GM18505 (cell line): Measurements from ENCODE around the gene SLC2A9.

Experiments used
- ATAC-seq: cut with Tn5 transposase; IDR thresholded peaks from one replicate; pipeline ENCODE4 v1.9.1; 2021; ENCODE audit not compliant: unreplicated experiment
- POLR2A ChIP-seq: IDR thresholded peaks from 4 replicates; pipeline ENCODE4 v1.6.1; 2011; ENCODE audit warnings: borderline replicate concordance; ENCODE audit not compliant: insufficient read depth, insufficient read length; ENCODE audit errors: extremely low read depth

The SLC2A9 gene

DNA sequence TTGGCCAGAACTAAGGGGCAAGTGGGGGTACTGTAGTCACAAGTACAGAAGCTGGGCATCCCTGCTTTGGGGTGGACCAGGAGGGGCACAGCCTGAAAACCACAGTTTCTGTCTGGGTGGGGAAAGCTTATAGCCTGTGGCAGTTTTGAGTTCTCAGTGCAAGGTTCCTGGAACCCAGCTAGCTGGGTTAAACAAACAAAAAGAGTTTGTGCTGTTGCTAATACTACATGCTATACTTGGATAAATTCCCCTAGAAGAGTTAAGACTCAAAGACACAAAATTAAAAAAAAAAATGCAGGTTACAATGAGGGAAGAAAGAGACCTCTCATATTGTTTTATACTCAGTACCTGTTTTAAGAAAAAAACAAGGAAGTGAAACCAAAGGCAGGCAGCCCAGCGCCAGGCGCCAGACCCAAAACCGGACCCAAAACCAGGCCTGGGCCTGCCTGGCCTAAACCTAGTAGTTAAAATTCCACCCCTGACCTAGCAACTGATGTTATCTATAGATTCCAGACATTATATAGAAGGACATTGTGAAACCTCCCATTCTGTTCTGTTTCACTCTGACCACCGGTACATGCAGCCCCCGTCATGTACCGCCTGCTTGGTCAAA lies 50.8 kb downstream of the SLC2A9 start:
- no peak for TF ChIP-seq POLR2A
- peak; percentile 82 for ATAC-seq

DNA sequence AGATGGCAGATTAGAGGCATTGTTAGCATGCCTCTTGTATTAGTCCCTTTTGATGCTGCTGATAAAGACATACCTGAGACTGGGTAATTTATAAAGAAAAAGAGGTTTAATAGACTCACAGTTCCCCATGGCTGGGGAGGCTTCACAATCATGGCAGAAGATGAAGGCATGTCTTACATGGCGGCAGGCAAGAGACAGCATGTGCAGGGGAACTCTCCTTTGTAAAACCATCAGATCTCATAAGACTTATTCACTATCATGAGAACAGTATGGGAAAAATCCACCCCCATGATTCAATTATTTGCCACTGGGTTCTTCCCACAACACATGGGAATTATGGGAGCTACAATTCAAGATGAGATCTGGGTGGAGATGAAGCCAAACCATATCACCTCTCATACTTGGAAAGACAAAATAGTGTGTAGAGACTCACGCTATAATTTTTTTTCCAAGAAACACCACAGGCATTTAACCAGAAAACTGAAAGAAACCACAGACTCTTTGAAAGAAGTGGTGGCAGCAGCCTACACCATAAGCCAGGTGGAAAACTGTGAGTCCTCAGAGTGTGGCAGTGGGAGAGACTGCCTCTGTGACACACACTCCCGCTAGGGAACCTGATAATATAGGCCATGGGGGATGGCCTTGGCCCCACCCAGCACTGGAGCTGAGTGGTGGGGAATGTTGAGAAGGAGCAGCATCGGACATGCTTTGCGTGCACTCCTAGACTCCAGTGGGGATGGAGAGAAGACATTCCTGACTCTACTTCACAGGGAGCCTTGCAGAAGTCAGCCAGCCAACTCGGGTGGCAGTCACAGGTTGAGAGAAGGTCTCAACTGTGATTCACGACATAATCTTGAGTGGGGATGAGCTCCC lies 51.5 kb downstream of the SLC2A9 start:
- peak; percentile 18 for ATAC-seq
- no peak for TF ChIP-seq POLR2A

DNA sequence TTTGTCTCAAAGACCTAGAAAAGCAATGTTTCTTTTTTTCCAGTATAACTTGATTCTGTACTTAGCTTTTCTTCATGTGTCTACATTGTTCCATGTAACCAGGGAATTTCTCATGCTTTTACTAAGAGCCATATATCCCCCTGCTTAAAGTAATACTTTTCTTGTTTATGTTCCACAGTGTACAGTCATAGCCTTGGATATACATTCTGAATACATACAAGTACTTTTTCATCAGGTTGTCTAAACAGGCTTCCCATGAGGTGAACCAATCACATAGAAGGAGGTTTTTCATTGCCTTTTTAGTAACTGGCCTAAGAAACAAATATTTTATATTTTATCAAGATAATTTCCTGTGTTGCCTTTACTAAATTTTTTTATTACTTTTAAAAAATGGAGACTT lies 52.8 kb downstream of the SLC2A9 start:
- TF ChIP-seq POLR2A, result no peak

DNA sequence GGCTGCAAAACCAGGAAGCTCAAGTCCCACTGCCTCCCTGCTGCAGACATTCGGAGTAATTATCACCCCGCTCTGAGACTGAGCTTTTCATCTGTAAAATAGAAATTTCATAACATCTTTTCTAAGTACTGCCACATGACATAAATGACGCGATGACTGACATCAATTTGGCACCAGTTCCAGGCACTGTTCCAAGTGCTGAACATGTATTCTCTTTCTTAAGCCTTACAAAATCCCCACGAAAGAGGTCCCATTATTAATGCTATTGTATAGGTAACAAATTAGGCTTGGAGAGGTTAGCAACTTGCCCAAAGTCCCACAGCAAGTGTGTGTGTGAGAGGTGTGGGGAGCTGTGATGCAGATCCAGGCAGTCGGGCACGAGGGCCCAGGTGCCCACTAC lies 56.4 kb downstream of the SLC2A9 start:
- no peak for TF ChIP-seq POLR2A
- ATAC-seq, result no peak

More for the DNA sequence above, 52.8 kb downstream of the SLC2A9 start:
- ATAC-seq, result no peak

- ATAC-seq, result no peak
- TF ChIP-seq POLR2A, result no peak
Measured at GRCh38 chr4:9963328-9963727, 58.0 kb downstream of the SLC2A9 start.

DNA sequence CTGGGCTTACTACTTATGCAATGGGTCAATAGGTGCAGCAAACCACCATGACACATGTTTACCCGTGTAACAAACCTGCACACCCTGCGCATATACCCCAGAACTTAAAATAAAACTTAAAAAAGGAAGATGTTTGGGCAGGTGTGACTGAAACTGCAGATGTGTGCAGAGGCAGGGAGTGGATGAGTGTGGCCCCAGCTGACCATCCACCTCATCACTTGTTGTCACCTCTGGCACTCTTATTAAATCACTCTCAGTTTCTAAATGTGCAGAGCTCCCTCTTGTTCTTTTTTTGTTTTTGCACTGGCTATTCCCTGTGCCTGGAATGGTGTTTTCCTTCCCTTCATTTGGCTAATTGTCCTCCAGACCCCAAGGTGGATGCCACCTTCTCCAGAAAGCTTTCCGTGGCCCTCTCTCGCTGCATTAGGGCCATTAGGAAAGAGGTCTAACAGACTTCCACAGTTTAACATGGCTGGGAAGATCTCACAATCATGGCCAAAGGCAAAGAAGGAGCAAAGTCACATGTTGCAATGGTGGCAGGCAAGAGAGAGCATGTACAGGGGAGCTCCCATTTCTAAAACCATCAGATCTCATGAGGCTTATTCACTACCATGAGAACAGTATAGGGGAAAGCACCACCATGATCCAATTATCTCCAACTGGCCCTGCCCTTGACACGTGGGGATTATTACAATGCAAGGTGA lies 58.5 kb downstream of the SLC2A9 start:
- ATAC-seq, result no peak
- no peak for TF ChIP-seq POLR2A

DNA sequence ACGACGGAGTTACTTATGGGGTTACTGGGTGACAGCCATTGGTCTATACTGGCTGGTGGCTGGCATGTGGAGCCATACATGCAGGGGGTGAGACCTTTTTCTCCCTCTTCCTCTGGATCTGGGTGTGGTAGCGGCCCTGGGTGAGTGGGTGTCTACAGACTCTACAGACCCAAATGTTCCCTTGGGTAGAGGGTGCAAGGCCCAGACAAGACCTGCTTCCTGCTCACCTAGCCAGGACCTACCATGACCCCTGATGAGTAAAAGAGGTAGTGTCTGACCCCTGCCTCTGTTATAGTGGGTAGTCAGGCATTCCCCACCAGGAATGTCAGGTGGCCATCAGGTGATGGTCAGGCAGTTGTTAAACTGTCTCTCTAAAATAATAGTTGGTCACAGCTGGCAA lies 66.8 kb downstream of the SLC2A9 start:
- no peak for TF ChIP-seq POLR2A
- no peak for ATAC-seq

- no peak for ATAC-seq
- no peak for TF ChIP-seq POLR2A
Measured at GRCh38 chr4:9953089-9953488, 68.2 kb downstream of the SLC2A9 start.

- no peak for ATAC-seq
- no peak for TF ChIP-seq POLR2A
Measured at GRCh38 chr4:9952415-9952950, 68.8 kb downstream of the SLC2A9 start.

DNA sequence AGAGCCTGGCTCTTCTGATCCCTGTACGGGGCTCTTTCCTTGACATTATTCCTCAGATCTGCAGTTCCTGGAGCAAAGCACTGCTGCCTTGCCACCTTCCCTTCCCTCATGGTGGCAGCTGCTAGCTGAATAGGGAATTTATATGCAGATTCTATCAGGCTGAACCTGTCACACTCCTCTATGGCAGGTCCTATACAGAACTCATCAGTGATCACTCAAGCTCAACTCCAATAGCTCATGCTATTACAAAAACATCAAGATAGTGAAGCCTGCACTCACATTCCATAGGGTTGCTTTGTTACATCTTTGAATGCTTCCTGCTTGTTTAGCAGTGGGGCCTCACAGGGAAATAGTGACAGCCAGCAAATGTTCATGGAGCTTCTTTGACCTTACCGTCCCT lies 71.7 kb downstream of the SLC2A9 start:
- no peak for ATAC-seq
- no peak for TF ChIP-seq POLR2A

- no peak for ATAC-seq
- TF ChIP-seq POLR2A, result no peak
Measured at GRCh38 chr4:9947168-9948062, 73.9 kb downstream of the SLC2A9 start.

GRCh38 chr4:9946170-9946569 lies 75.1 kb downstream of the SLC2A9 start:
- no peak for ATAC-seq
- no peak for TF ChIP-seq POLR2A

DNA sequence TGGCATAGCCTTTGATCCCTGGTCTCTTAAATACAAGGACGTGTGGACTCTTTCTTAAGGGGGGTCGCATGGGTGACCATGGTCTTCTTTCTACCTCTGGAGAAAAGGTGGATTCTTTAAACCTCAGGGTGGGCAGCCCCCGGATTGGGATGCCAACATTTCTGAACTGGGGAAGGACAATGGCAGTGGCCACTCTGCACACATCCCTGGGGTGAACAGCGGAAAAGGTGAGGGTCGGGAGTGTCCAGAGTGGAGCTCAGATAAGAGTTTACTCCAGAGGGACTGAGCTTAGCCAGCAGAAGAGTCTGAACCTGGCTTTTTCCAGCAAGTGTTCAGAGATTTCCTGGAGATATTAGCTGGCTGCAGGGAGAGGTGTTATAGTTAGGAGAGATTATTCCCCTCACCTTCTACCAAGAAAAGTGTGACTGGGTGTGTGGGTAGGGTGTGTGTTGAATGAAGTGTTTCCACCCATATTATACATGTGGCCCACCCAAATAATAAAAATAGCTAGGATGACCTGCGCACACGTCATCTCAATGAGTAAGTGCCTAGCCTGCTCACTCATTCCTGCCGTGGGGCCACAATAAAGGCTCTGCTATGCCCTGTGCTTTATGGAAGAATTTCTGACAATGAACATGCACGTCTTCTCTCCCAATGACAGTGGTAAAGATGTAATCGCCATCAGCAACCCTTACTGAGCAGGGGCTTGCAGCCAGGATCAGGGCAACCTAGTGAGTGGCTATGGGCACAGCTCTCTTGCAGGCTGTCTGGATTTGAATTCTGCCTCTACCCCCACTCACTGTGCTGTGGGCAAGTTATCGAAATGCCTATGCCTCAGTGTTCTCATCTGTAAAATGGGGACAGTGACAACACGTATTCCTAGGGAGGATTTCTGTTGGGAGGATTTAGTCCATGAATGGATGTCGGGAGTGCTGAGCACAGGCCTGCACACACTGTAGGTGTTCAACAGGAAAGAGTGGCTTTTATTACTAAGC lies 76.6 kb downstream of the SLC2A9 start:
- ATAC-seq, result no peak

More for the DNA sequence above, 76.6 kb downstream of the SLC2A9 start:
- TF ChIP-seq POLR2A, result no peak
